ENCODE results near the gene TNNC1. TPM values are rescaled to one million over a fixed set of nuclear protein-coding genes. Genes with fewer than 3 reads are reported as not detected.

TNNC1 gene
- polyA plus RNA-seq, 3 donors = not detected

GRCh38 chr3:52440249-52440551 is 13.6 kb downstream of the TNNC1 start:
- no peak overlapping the region for H3K9ac ChIP-seq (ENCODE audit: insufficient read depth, low read length, poor library complexity, severe bottlenecking)
- no peak for DNase-seq

GRCh38 chr3:52439426-52440248 is 14.2 kb downstream of the TNNC1 start:
- H3K4me2 ChIP-seq (replicated peaks; ENCODE audit: extremely low read depth, low read length, poor library complexity, severe bottlenecking) = no peak overlapping the region
- H3K27me3 ChIP-seq (ENCODE audit: control insufficient read depth in 2 of 2, insufficient read depth in 2 of 2, low read length in 2 of 2) = no peaks in the 10 kb centered on the region
- 96% methylated on average over 10 of the region's 16 CpGs for WGBS (ENCODE audit: insufficient coverage)
- no peaks in the 10 kb centered on the region for H3K9me3 ChIP-seq (replicated peaks in 1 of 2; ENCODE audit: control insufficient read depth in 1 of 2, insufficient read depth in 1 of 2, low read length in 2 of 2)
- H3K79me2 ChIP-seq (ENCODE audit: insufficient read depth, low read length) = no peaks in the 10 kb centered on the region
- Mint-ChIP-seq H3K9me3 (no peaks in the 10 kb centered on the region), H3K27me3 (ENCODE audit: low read depth in 3 of 3) (peaks cover 0 to 8% (median 6%) of the 10 kb centered on the region in 3 donors), H3K4me3 (no peak overlapping the region), H3K27ac (no peak overlapping the region), H3K4me1 (peaks cover 13% of the 10 kb centered on the region), H3K36me3 (no peaks in the 10 kb centered on the region)
- TF ChIP-seq CTCF (IDR thresholded peaks at IDR 0.05) = no peak
- H3K9ac ChIP-seq (ENCODE audit: insufficient read depth, low read length, poor library complexity, severe bottlenecking) = no peak overlapping the region
- intact Hi-C loops (cut with micrococcal nuclease) = no loop called here
- no peaks in the 10 kb centered on the region for H3K36me3 ChIP-seq (replicated peaks in 1 of 2; ENCODE audit: control insufficient read depth in 1 of 2, insufficient read depth in 2 of 2, low read length in 2 of 2)
- H4K20me1 ChIP-seq (ENCODE audit: insufficient read depth, low read length) = no peaks in the 10 kb centered on the region
- H3K4me3 ChIP-seq (replicated peaks in 1 of 3; ENCODE audit: low read depth in 2 of 3, low read length in 3 of 3) = no peak overlapping the region
- no peak for DNase-seq
- peaks cover 17 to 20% of the 10 kb centered on the region in 2 donors for H3K4me1 ChIP-seq (ENCODE audit: control insufficient read depth in 1 of 2, insufficient read depth in 2 of 2, low read length in 2 of 2)
- H3K27ac ChIP-seq (ENCODE audit: low read depth in 1 of 2, low read length in 2 of 2) = no peak overlapping the region
- H2AFZ ChIP-seq (ENCODE audit: insufficient read depth, low read depth, low read length, poor library complexity, severe bottlenecking) = no peak overlapping the region

More at GRCh38 chr3:52440249-52440551, 13.6 kb downstream of the TNNC1 start:
- TF ChIP-seq CTCF (IDR thresholded peaks at IDR 0.05) = no peak
- intact Hi-C loops (cut with micrococcal nuclease) = no loop called here
- peaks cover 21 to 25% of the 10 kb centered on the region in 2 donors for H3K4me1 ChIP-seq (ENCODE audit: control insufficient read depth in 1 of 2, insufficient read depth in 2 of 2, low read length in 2 of 2)
- no peaks in the 10 kb centered on the region for H3K36me3 Mint-ChIP-seq
- H3K79me2 ChIP-seq (ENCODE audit: insufficient read depth, low read length) = no peaks in the 10 kb centered on the region
- H3K36me3 ChIP-seq (replicated peaks in 1 of 2; ENCODE audit: control insufficient read depth in 1 of 2, insufficient read depth in 2 of 2, low read length in 2 of 2) = no peaks in the 10 kb centered on the region
- H3K4me3 Mint-ChIP-seq = no peak overlapping the region
- no peak overlapping the region for H3K4me2 ChIP-seq (replicated peaks; ENCODE audit: extremely low read depth, low read length, poor library complexity, severe bottlenecking)
- H3K27ac Mint-ChIP-seq = no peak overlapping the region
- peaks cover 0 to 9% (median 6%) of the 10 kb centered on the region in 3 donors for H3K27me3 Mint-ChIP-seq (ENCODE audit: low read depth in 3 of 3)
- H3K9me3 ChIP-seq (replicated peaks in 1 of 2; ENCODE audit: control insufficient read depth in 1 of 2, insufficient read depth in 1 of 2, low read length in 2 of 2) = no peaks in the 10 kb centered on the region
- H3K27ac ChIP-seq (ENCODE audit: low read depth in 1 of 2, low read length in 2 of 2) = no peak overlapping the region
- no peak overlapping the region for H2AFZ ChIP-seq (ENCODE audit: insufficient read depth, low read depth, low read length, poor library complexity, severe bottlenecking)
- no peaks in the 10 kb centered on the region for H3K27me3 ChIP-seq (ENCODE audit: control insufficient read depth in 2 of 2, insufficient read depth in 2 of 2, low read length in 2 of 2)
- 94% methylated on average over 12 of the region's 12 CpGs for WGBS (ENCODE audit: insufficient coverage)
- H3K9me3 Mint-ChIP-seq = no peaks in the 10 kb centered on the region
- no peaks in the 10 kb centered on the region for H4K20me1 ChIP-seq (ENCODE audit: insufficient read depth, low read length)
- peaks cover 16% of the 10 kb centered on the region for H3K4me1 Mint-ChIP-seq
- H3K4me3 ChIP-seq (replicated peaks in 1 of 3; ENCODE audit: low read depth in 2 of 3, low read length in 3 of 3) = no peak overlapping the region
